H1 (cell line): ENCODE results near the gene UBE2D4. TPM values are rescaled to one million over a fixed set of nuclear protein-coding genes. Genes with fewer than 3 reads are reported as not detected.

Experiments
- polyA plus RNA-seq, 7 experiments: library from polyadenylated mRNA; depleted of rRNA in 3 of 7; stranded (reverse) in 5 of 7; unstranded in 2 of 7; fragments of >200 nt in 5 of 7; fragments of 200-250 nt in 2 of 7; gene quantifications; 1 replicate in 5 of 7; 2 replicates in 1 of 7; 4 replicates in 1 of 7; pipeline versions ENCODE4 v1.2.1 to v1.2.3, GENCODE V29; 2011 to 2013; ENCODE audit warnings: missing spikeins in 2 of 7, mixed read lengths in 2 of 7
- total RNA-seq: library from RNA; stranded (reverse); fragmentation: NEBNext Ultra II Directional; extraction: Animal tissue kit (Norgen Biotek cat#: 25700); gene quantifications from 2 replicates; pipeline ENCODE4 v1.2.1, GENCODE V29; 2021
- TF ChIP-seq, protein P1 (sequence below): fragments of 300-600 bp; sonication (generic); IDR thresholded peaks from 2 replicates; pipeline ENCODE4 v1.7.1; 2012; ENCODE audit warnings: low read length, moderate library complexity, mild to moderate bottlenecking, inconsistent platforms; ENCODE audit not compliant: insufficient replicate concordance

UBE2D4 gene
- total and polyA plus RNA-seq, 2 of the 8 experiments (the other 6 are each of a cell fraction or from before 2014, with no cell fraction given), result 3.4 to 9.4 TPM

- TF ChIP-seq, protein P1, sequence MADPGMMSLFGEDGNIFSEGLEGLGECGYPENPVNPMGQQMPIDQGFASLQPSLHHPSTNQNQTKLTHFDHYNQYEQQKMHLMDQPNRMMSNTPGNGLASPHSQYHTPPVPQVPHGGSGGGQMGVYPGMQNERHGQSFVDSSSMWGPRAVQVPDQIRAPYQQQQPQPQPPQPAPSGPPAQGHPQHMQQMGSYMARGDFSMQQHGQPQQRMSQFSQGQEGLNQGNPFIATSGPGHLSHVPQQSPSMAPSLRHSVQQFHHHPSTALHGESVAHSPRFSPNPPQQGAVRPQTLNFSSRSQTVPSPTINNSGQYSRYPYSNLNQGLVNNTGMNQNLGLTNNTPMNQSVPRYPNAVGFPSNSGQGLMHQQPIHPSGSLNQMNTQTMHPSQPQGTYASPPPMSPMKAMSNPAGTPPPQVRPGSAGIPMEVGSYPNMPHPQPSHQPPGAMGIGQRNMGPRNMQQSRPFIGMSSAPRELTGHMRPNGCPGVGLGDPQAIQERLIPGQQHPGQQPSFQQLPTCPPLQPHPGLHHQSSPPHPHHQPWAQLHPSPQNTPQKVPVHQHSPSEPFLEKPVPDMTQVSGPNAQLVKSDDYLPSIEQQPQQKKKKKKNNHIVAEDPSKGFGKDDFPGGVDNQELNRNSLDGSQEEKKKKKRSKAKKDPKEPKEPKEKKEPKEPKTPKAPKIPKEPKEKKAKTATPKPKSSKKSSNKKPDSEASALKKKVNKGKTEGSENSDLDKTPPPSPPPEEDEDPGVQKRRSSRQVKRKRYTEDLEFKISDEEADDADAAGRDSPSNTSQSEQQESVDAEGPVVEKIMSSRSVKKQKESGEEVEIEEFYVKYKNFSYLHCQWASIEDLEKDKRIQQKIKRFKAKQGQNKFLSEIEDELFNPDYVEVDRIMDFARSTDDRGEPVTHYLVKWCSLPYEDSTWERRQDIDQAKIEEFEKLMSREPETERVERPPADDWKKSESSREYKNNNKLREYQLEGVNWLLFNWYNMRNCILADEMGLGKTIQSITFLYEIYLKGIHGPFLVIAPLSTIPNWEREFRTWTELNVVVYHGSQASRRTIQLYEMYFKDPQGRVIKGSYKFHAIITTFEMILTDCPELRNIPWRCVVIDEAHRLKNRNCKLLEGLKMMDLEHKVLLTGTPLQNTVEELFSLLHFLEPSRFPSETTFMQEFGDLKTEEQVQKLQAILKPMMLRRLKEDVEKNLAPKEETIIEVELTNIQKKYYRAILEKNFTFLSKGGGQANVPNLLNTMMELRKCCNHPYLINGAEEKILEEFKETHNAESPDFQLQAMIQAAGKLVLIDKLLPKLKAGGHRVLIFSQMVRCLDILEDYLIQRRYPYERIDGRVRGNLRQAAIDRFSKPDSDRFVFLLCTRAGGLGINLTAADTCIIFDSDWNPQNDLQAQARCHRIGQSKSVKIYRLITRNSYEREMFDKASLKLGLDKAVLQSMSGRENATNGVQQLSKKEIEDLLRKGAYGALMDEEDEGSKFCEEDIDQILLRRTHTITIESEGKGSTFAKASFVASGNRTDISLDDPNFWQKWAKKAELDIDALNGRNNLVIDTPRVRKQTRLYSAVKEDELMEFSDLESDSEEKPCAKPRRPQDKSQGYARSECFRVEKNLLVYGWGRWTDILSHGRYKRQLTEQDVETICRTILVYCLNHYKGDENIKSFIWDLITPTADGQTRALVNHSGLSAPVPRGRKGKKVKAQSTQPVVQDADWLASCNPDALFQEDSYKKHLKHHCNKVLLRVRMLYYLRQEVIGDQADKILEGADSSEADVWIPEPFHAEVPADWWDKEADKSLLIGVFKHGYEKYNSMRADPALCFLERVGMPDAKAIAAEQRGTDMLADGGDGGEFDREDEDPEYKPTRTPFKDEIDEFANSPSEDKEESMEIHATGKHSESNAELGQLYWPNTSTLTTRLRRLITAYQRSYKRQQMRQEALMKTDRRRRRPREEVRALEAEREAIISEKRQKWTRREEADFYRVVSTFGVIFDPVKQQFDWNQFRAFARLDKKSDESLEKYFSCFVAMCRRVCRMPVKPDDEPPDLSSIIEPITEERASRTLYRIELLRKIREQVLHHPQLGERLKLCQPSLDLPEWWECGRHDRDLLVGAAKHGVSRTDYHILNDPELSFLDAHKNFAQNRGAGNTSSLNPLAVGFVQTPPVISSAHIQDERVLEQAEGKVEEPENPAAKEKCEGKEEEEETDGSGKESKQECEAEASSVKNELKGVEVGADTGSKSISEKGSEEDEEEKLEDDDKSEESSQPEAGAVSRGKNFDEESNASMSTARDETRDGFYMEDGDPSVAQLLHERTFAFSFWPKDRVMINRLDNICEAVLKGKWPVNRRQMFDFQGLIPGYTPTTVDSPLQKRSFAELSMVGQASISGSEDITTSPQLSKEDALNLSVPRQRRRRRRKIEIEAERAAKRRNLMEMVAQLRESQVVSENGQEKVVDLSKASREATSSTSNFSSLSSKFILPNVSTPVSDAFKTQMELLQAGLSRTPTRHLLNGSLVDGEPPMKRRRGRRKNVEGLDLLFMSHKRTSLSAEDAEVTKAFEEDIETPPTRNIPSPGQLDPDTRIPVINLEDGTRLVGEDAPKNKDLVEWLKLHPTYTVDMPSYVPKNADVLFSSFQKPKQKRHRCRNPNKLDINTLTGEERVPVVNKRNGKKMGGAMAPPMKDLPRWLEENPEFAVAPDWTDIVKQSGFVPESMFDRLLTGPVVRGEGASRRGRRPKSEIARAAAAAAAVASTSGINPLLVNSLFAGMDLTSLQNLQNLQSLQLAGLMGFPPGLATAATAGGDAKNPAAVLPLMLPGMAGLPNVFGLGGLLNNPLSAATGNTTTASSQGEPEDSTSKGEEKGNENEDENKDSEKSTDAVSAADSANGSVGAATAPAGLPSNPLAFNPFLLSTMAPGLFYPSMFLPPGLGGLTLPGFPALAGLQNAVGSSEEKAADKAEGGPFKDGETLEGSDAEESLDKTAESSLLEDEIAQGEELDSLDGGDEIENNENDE, result no peak
Observed at GRCh38 chr7:43956027-43956426, 29.8 kb downstream of the UBE2D4 start (continued).
